SK-N-SH (cell line): ENCODE results near the gene PRKCA. TPM values are rescaled to one million over a fixed set of nuclear protein-coding genes. Genes with fewer than 3 reads are reported as not detected.

Experiments
- CTCF ChIA-PET: fragments of 300-600, 350-600 bp; formaldehyde crosslinking; extraction: SDS; loops from one replicate; lab custom pipeline; 2021; lab: Yijun Ruan, JAX
- POLR2A ChIA-PET: fragments of 350-600 bp; sonication (Branson Sonifier 250); formaldehyde crosslinking; extraction: SDS; loops from one replicate; lab custom pipeline; 2020; ENCODE audit warnings: antibody characterized with exemption, inconsistent platforms; lab: Yijun Ruan, JAX
- DNase-seq: peaks from one replicate; pipeline ENCODE4 v3.0.0; 2012
- H2AFZ ChIP-seq: fragments of 200-600 bp; sonication (generic); 2 replicates; pipeline ENCODE4 v1.8.1; 2016; ENCODE audit warnings: antibody characterized with exemption, mild to moderate bottlenecking, low read depth
- H3F3A ChIP-seq: fragments of 200-600 bp; sonication (generic); replicated peaks from 2 replicates; pipeline ENCODE3; 2016; ENCODE audit warnings: antibody characterized with exemption, mild to moderate bottlenecking; ENCODE audit not compliant: insufficient read depth
- H3K27ac ChIP-seq, 2 experiments: fragments of 200-500 bp in 1 of 2; fragments of 200-600 bp in 1 of 2; sonication (Bioruptor generic) in 1 of 2; sonication (generic), shearing (Covaris generic) in 1 of 2; 2 replicates each; pipeline versions ENCODE4 v1.5.1 to v1.6.1; 2014 to 2016; ENCODE audit warnings: low read depth in 2 of 2, inconsistent platforms in 1 of 2, low read length in 1 of 2, mild to moderate bottlenecking in 1 of 2, mixed read lengths in 1 of 2
- H3K27me3 ChIP-seq: fragments of 200-600 bp; sonication (generic), shearing (Covaris generic); 2 replicates; pipeline ENCODE4 v1.6.1; 2016; ENCODE audit warnings: mixed run types; ENCODE audit not compliant: insufficient read depth
- H3K36me3 ChIP-seq, 2 experiments: fragments of 200-500 bp in 1 of 2; fragments of 200-600 bp in 1 of 2; sonication (Bioruptor generic) in 1 of 2; sonication (generic) in 1 of 2; replicated peaks in 1 of 2; 2 replicates each; pipeline versions ENCODE3 to v1.5.1; 2014 to 2016; ENCODE audit warnings: low read length in 1 of 2, mild to moderate bottlenecking in 1 of 2; ENCODE audit not compliant: insufficient read depth in 2 of 2, control insufficient read depth in 1 of 2
- H3K4me1 ChIP-seq, 2 experiments: fragments of 200-500 bp in 1 of 2; fragments of 200-600 bp in 1 of 2; sonication (Bioruptor generic) in 1 of 2; sonication (generic), shearing (Covaris generic) in 1 of 2; 2 replicates each; pipeline versions ENCODE4 v1.5.1 to v1.6.1; 2014 to 2016; ENCODE audit warnings: low read depth in 1 of 2, low read length in 1 of 2, mixed run types in 1 of 2; ENCODE audit not compliant: insufficient read depth in 2 of 2, control insufficient read depth in 1 of 2
- H3K4me2 ChIP-seq: fragments of 200-600 bp; sonication (generic), shearing (Covaris generic); 2 replicates; pipeline ENCODE4 v1.6.1; 2017; ENCODE audit warnings: mixed run types
- H3K4me3 ChIP-seq, 2 experiments: fragments of 200-500 bp in 1 of 2; fragments of 200-600 bp in 1 of 2; sonication (Bioruptor generic) in 1 of 2; sonication (generic), shearing (Covaris generic) in 1 of 2; 2 replicates each; pipeline versions ENCODE4 v1.5.1 to v1.8.1; 2014 to 2016; ENCODE audit warnings: low read depth in 2 of 2, inconsistent platforms in 1 of 2, low read length in 1 of 2, mild to moderate bottlenecking in 1 of 2, mixed read lengths in 1 of 2, moderate library complexity in 1 of 2
- H3K79me2 ChIP-seq: fragments of 200-600 bp; sonication (generic); 2 replicates; pipeline ENCODE4 v1.8.1; 2017; ENCODE audit warnings: mild to moderate bottlenecking; ENCODE audit not compliant: insufficient read depth
- H3K9ac ChIP-seq: fragments of 200-600 bp; sonication (generic); 2 replicates; pipeline ENCODE4 v1.6.1; 2017; ENCODE audit warnings: mixed run types
- H3K9me2 ChIP-seq: fragments of 200-600 bp; sonication (generic); 2 replicates; pipeline ENCODE4 v1.6.1; 2017; ENCODE audit warnings: mixed run types
- H3K9me3 ChIP-seq: fragments of 200-600 bp; sonication (generic); 2 replicates; pipeline ENCODE4 v1.6.1; 2017; ENCODE audit warnings: mixed run types, mild to moderate bottlenecking, moderate library complexity
- H4K20me1 ChIP-seq: fragments of 200-600 bp; sonication (generic); 2 replicates; pipeline ENCODE4 v1.6.1; 2017; ENCODE audit warnings: mild to moderate bottlenecking, mixed run types; ENCODE audit not compliant: insufficient read depth
- CHD2 ChIP-seq: fragments of 150-350 bp; IDR thresholded peaks from 2 replicates; pipeline ENCODE4 v1.6.1; 2018; ENCODE audit warnings: low read length; ENCODE audit not compliant: partially characterized antibody
- CTCF ChIP-seq: fragments of 200-600 bp; sonication (generic); IDR thresholded peaks from 2 replicates; pipeline ENCODE4 v1.6.1; 2017; ENCODE audit warnings: antibody characterized with exemption, mild to moderate bottlenecking, moderate library complexity
- ELF1 ChIP-seq: IDR thresholded peaks from 2 replicates; pipeline ENCODE4 v1.4.0; 2012
- EP300 ChIP-seq, 2 experiments: IDR thresholded peaks; 2 replicates each; pipeline versions ENCODE4 v1.4.0 to v1.6.1; 2012; ENCODE audit warnings: borderline replicate concordance in 1 of 2, low read depth in 1 of 2, low read length in 1 of 2
- FOSL2 ChIP-seq: IDR thresholded peaks from 2 replicates; pipeline ENCODE4 v1.4.0; 2012; ENCODE audit warnings: low read depth, mild to moderate bottlenecking, moderate library complexity, borderline replicate concordance
- FOXJ3 ChIP-seq: sonication (generic); formaldehyde crosslinking; IDR thresholded peaks from 2 replicates; pipeline ENCODE4 v1.5.1; 2020; ENCODE audit warnings: mild to moderate bottlenecking, missing genetic modification reagents
- MXI1 ChIP-seq: IDR thresholded peaks from 2 replicates; pipeline ENCODE4 v1.6.1; 2012; ENCODE audit warnings: mild to moderate bottlenecking, low read depth, low read length, improper control_type of control experiment
- NFIC ChIP-seq: IDR thresholded peaks from 2 replicates; pipeline ENCODE4 v1.4.0; 2012; ENCODE audit warnings: borderline replicate concordance
- NRF1 ChIP-seq: IDR thresholded peaks from 2 replicates; pipeline ENCODE4 v1.6.1; 2012; ENCODE audit warnings: low read depth, mild to moderate bottlenecking, low read length
- RAD21 ChIP-seq: IDR thresholded peaks from 2 replicates; pipeline ENCODE4 v1.6.1; 2012; ENCODE audit warnings: mild to moderate bottlenecking, low read length
- SMC3 ChIP-seq: IDR thresholded peaks from 2 replicates; pipeline ENCODE4 v1.6.1; 2012; ENCODE audit warnings: low read depth, low read length, improper control_type of control experiment
- TAF1 ChIP-seq: IDR thresholded peaks from 2 replicates; pipeline ENCODE4 v1.6.1; 2012; ENCODE audit warnings: low read depth, mild to moderate bottlenecking, low read length, moderate library complexity, borderline replicate concordance
- TCF12 ChIP-seq: IDR thresholded peaks from 2 replicates; pipeline ENCODE4 v1.4.0; 2012
- WGBS: methylation state at CpG from one replicate; pipeline ENCODE4 v1.1.6; 2017; ENCODE audit warnings: low lambda C conversion rate; 5-methylcytosine and 5-hydroxymethylcytosine counted together
- polyA plus RNA-seq, 3 experiments: library from polyadenylated mRNA; depleted of rRNA; stranded (reverse); fragments of >200 nt; gene quantifications; 2 replicates each; pipeline ENCODE4 v1.2.3, GENCODE V29; 2012
- TF ChIP-seq, protein P1 (sequence below): IDR thresholded peaks from 2 replicates; pipeline ENCODE4 v1.4.0; 2012; ENCODE audit warnings: low read depth, borderline replicate concordance
- TF ChIP-seq, protein P2 (sequence below): fragments of 150-350 bp; IDR thresholded peaks from 2 replicates; pipeline ENCODE4 v1.6.1; 2017; ENCODE audit warnings: antibody characterized with exemption, low read length, low read depth, borderline replicate concordance

The PRKCA gene
- polyA plus RNA-seq, 1 of the 3 experiments (the other 2 are of a cell fraction): 108 TPM

DNA sequence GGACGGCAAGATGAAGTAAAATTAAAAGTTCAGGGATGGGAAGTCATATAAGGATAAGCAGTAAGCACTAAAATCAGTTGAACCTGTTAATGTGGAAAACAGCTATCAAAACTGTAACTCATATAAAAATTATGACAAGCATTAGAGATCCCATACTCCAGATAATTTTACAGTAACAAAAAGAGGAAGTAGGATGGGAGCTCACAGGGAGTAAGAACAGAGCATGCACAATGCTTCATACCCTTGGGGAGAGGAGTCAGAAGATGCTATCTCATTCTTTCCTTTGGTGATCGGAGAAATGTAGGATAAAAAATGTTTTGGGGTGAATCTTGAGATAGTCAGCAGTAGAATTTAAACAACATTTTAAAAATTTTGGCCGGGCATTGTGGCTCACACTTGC lies 367.8 kb downstream of the PRKCA start (continued):
- TF ChIP-seq FOSL2 (no peak), TCF12 (no peak)
- TF ChIP-seq, protein P1, sequence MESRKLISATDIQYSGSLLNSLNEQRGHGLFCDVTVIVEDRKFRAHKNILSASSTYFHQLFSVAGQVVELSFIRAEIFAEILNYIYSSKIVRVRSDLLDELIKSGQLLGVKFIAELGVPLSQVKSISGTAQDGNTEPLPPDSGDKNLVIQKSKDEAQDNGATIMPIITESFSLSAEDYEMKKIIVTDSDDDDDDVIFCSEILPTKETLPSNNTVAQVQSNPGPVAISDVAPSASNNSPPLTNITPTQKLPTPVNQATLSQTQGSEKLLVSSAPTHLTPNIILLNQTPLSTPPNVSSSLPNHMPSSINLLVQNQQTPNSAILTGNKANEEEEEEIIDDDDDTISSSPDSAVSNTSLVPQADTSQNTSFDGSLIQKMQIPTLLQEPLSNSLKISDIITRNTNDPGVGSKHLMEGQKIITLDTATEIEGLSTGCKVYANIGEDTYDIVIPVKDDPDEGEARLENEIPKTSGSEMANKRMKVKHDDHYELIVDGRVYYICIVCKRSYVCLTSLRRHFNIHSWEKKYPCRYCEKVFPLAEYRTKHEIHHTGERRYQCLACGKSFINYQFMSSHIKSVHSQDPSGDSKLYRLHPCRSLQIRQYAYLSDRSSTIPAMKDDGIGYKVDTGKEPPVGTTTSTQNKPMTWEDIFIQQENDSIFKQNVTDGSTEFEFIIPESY: no peak

DNA sequence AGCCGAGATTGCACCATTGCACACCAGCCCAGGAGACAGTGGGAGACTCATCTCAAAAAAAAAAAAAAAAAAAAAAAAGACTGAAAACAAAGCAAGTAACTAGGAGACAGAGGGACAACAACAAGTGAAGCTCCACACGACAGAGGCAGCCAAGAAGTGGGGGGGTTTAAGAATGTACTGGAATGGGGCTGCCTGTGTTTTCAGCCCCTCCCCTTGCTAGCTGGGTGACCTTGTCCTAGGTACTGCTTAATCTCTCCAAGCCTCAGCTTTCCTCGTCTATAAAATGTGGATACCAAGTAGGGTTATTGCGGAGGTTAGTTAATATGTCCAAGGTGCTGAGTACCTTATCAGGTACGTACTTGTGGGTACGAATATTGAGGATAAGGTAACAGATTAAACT lies 368.7 kb downstream of the PRKCA start:
- Histone ChIP-seq H3K9ac (no peak overlapping the region), H3K9me2 (no peaks in the 10 kb centered on the region), H3K4me3 (no peak overlapping the region), H3K27ac (peak overlapping the region in 1 of 2 experiments; percentile 29; a peak in 1 of 4 replicates), H2AFZ (no peak overlapping the region), H3K36me3 (peaks cover 12 to 22% of the 10 kb centered on the region in 2 experiments), H3K4me1 (peaks cover 3 to 15% of the 10 kb centered on the region in 2 experiments; a peak in 2 of 4 replicates), H4K20me1 (peaks cover 32% of the 10 kb centered on the region), H3K27me3 (no peaks in the 10 kb centered on the region), H3K9me3 (no peaks in the 10 kb centered on the region), H3F3A (peaks cover 17% of the 10 kb centered on the region), H3K79me2 (peaks cover 28% of the 10 kb centered on the region), H3K4me2 (no peak overlapping the region)
- no peak for TF ChIP-seq TAF1
- TF ChIP-seq, protein P2, sequence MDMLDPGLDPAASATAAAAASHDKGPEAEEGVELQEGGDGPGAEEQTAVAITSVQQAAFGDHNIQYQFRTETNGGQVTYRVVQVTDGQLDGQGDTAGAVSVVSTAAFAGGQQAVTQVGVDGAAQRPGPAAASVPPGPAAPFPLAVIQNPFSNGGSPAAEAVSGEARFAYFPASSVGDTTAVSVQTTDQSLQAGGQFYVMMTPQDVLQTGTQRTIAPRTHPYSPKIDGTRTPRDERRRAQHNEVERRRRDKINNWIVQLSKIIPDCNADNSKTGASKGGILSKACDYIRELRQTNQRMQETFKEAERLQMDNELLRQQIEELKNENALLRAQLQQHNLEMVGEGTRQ: 0 out of 2 replicates have a peak, but pooled peaks have one; percentile 13
- no peak for DNase-seq
- ChIA-PET CTCF (interaction anchor here (0.9 to 9.6 kb wide), 9 partner anchors 21 to 471 kb away, joined by 3 to 90 read pairs (median 4); no protein-coding TSS in a partner anchor), POLR2A (no interaction called here)
- WGBS: 91% methylated on average over 6 of the region's 6 CpGs

DNA sequence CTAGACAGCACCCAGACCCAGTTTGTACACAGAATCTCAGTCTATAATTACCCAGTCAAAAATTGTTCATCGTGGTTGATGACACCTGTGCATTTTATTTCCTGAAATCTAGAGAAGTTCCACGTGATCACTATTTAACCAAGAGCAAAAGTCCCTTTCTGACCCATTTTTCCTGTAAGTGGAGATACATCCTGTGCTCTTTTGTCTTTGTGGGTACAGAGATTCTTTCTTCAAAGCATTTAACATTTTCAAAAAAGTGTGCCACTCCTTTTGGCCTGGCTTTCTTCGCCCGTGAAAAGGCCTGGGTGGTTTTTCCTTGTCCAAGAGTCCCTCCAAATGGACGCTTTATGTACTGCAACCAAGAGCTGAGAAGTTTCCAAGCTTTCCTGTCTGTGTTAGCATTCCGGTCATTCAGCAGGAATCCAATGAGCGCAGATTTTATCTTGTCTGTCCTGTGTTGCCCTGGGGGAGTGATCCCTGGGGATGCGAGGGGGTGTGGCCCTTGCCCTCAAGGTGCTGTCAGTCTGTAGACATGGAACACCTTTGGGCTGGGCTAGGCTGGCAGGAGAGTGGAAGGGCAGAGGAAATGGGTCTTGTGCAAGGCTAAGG lies 371.4 kb downstream of the PRKCA start:
- Histone ChIP-seq H3F3A (peaks cover 17% of the 10 kb centered on the region), H3K9me3 (no peaks in the 10 kb centered on the region), H4K20me1 (peaks cover 32% of the 10 kb centered on the region), H3K9ac (no peak overlapping the region), H3K4me2 (no peak overlapping the region), H3K27ac (peak overlapping the region; percentile 12 to 36; a peak in 3 of 4 replicates), H3K4me1 (peaks cover 3 to 15% of the 10 kb centered on the region in 2 experiments; a peak in 2 of 4 replicates), H3K79me2 (peaks cover 35% of the 10 kb centered on the region), H3K4me3 (no peak overlapping the region; a peak in 1 of 4 replicates), H2AFZ (no peak overlapping the region), H3K9me2 (no peaks in the 10 kb centered on the region), H3K27me3 (no peaks in the 10 kb centered on the region), H3K36me3 (peaks cover 19 to 22% of the 10 kb centered on the region in 2 experiments)
- peak; percentile 33 for TF ChIP-seq CHD2
- no peak for TF ChIP-seq FOXJ3 (CRISPR knock-in tag)
- 0 out of 4 replicates have a peak, but pooled peaks of 1 of the 2 experiments have one; percentile 21 for TF ChIP-seq EP300 (IDR thresholded peaks at IDR 0.05; ENCODE audit: borderline replicate concordance in 1 of 2, low read depth in 1 of 2, low read length in 1 of 2)
- no peak; the same call in 1 of the 2 replicates for TF ChIP-seq NFIC
- 0 out of 2 replicates have a peak, but pooled peaks have one; percentile 11 for TF ChIP-seq TCF12
- peak; percentile 99 for TF ChIP-seq RAD21
- TF ChIP-seq MXI1: peak; percentile 49; the same call in 1 of the 2 replicates
- TF ChIP-seq, protein P2: no peak
- TF ChIP-seq SMC3: peak; percentile 84
- peak; percentile 90 for TF ChIP-seq CTCF
- TF ChIP-seq, protein P1: no peak
- TF ChIP-seq NRF1: no peak
- TF ChIP-seq ELF1: no peak
- WGBS: 60% methylated on average over 8 of the region's 8 CpGs
- ChIA-PET CTCF (interaction anchor here (0.5 to 9.6 kb wide), 74 partner anchors 8 to 1441 kb away, joined by 3 to 90 read pairs (median 4); partner anchors contain the start of gene PRKCA), POLR2A (no interaction called here)
- DNase-seq: peak; percentile 70
